Activated gamma-delta T cell treated with Interleukin-2 at 50 U/mL for 16 hours (primary cell): ENCODE results near the gene ACOX1.
A peak's percentile ranks its signal among the peaks of the same experiment; 100 is the strongest.

Source experiments
- DNase-seq: peaks from one replicate; pipeline ENCODE4 v3.0.0-alpha.2; 2020

The ACOX1 gene

GRCh38 chr17:75978938-75979704 is at the start of gene ACOX1, which contains the start of gene TEN1:
Gene ACOX1, minus strand, starts transcription at chr17:75979166. Its CDS starts 93 bp downstream, at chr17:75979073.
Gene TEN1, plus strand, starts transcription at chr17:75979240. Its CDS starts 6,953 bp downstream, at chr17:75986193.
- DNase-seq: peak; percentile 97

- DNase-seq: no peak
Measured at GRCh38 chr17:76027159-76027839, 48.3 kb upstream of the ACOX1 start, which contains the start of gene EVPL. Gene EVPL, minus strand, starts transcription at chr17:76027306. Its CDS starts 108 bp downstream, at chr17:76027198.

- no peak for DNase-seq
Measured at GRCh38 chr17:76026714-76027158, 47.8 kb upstream of the ACOX1 start.

- DNase-seq: no peak
Measured at GRCh38 chr17:76025294-76025693, 46.3 kb upstream of the ACOX1 start.

GRCh38 chr17:76024353-76024752 is 45.4 kb upstream of the ACOX1 start:
- no peak for DNase-seq

- no peak for DNase-seq
Measured at GRCh38 chr17:76023900-76024237, 44.9 kb upstream of the ACOX1 start.

GRCh38 chr17:76022973-76023899 is 44.3 kb upstream of the ACOX1 start:
- no peak for DNase-seq

- no peak for DNase-seq
Measured at GRCh38 chr17:76022285-76022684, 43.3 kb upstream of the ACOX1 start.

GRCh38 chr17:76019833-76020467 is 41.0 kb upstream of the ACOX1 start:
- no peak for DNase-seq

GRCh38 chr17:76018801-76019200 is 39.8 kb upstream of the ACOX1 start:
- no peak for DNase-seq

GRCh38 chr17:76018340-76018680 is 39.3 kb upstream of the ACOX1 start:
- no peak for DNase-seq

GRCh38 chr17:76017481-76018339 is 38.7 kb upstream of the ACOX1 start:
- DNase-seq: no peak

- no peak for DNase-seq
Measured at GRCh38 chr17:76014925-76015261, 35.9 kb upstream of the ACOX1 start.

- DNase-seq: peak; percentile 79
Measured at GRCh38 chr17:76014100-76014924, 35.3 kb upstream of the ACOX1 start.

GRCh38 chr17:76013377-76013932 is 34.5 kb upstream of the ACOX1 start:
- no peak for DNase-seq

GRCh38 chr17:76011951-76012350 is 33.0 kb upstream of the ACOX1 start:
- no peak for DNase-seq

GRCh38 chr17:76009969-76010661 is 31.1 kb upstream of the ACOX1 start:
- DNase-seq: no peak

- no peak for DNase-seq
Measured at GRCh38 chr17:76009447-76009846, 30.5 kb upstream of the ACOX1 start.

- DNase-seq: no peak
Measured at GRCh38 chr17:76008630-76009425, 29.9 kb upstream of the ACOX1 start.
